C4-2B (cell line): ENCODE measurements around the gene CYBRD1.

ENCODE experiments used
- H3K27ac ChIP-seq: fragments of 450-650 bp; 2 replicates; pipeline ENCODE4 v1.5.1; 2017
- ZFX ChIP-seq: fragments of 450-650 bp; IDR thresholded peaks from 2 replicates; pipeline ENCODE4 v1.6.1; 2017
- TF ChIP-seq, protein P1 (sequence below): fragments of 450-650 bp; conservative IDR thresholded peaks from 2 replicates; pipeline ENCODE4 v1.5.1; 2017; ENCODE audit warnings: mild to moderate bottlenecking

The CYBRD1 gene

DNA sequence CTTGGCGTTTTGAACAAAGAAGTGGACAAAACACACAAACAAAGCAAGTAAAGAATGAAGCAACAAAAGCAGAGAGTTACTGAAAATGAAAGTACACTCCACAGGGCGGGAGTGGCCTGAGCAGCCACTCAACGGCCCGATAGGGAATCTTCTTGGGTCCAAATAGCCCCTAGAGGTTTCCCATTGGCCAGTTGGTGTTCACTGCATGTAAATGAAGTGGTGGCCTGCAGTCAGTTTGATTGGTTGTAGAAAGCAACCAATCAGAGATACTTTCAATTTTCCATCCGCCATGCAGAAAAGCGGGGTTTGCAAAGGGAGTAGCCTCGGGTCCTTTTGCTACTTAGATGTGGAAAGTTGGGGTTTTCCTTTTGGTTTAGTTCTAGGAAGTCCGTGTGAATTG lies 31.6 kb downstream of the CYBRD1 start:
- no peak for TF ChIP-seq ZFX
- TF ChIP-seq, protein P1, sequence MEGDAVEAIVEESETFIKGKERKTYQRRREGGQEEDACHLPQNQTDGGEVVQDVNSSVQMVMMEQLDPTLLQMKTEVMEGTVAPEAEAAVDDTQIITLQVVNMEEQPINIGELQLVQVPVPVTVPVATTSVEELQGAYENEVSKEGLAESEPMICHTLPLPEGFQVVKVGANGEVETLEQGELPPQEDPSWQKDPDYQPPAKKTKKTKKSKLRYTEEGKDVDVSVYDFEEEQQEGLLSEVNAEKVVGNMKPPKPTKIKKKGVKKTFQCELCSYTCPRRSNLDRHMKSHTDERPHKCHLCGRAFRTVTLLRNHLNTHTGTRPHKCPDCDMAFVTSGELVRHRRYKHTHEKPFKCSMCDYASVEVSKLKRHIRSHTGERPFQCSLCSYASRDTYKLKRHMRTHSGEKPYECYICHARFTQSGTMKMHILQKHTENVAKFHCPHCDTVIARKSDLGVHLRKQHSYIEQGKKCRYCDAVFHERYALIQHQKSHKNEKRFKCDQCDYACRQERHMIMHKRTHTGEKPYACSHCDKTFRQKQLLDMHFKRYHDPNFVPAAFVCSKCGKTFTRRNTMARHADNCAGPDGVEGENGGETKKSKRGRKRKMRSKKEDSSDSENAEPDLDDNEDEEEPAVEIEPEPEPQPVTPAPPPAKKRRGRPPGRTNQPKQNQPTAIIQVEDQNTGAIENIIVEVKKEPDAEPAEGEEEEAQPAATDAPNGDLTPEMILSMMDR: no peak
- H3K27ac ChIP-seq: no peak overlapping the region

DNA sequence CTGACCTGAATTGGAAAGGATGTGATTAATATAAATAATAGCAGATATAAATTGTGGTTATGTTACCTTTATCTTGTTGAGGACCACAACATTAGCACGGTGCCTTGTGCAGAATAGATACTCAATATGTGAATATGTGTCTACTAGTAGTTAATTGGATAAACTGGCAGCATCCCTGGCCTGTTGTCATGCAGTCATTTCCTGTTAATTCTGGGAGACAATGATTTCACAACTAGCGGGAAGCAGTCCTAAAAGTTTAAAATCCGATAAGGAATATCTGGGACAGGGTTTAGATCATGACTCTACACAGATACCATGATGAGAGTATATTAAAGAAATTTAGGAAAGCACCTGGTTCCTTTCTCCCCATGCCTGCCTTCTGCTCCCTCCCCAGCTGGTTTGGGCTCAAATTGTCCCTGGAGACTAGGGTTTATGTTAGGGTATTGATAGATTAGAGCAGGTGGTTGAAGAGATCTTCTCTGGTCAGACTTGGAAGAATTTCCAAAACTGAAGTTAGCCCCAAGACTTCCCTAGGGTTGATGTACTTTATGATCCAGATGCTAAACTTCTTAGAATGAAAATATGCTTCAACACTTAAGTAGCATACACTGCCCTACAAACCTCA lies 32.8 kb downstream of the CYBRD1 start:
- TF ChIP-seq, protein P1: no peak
- no peak for TF ChIP-seq ZFX
- H3K27ac ChIP-seq: no peak overlapping the region

DNA sequence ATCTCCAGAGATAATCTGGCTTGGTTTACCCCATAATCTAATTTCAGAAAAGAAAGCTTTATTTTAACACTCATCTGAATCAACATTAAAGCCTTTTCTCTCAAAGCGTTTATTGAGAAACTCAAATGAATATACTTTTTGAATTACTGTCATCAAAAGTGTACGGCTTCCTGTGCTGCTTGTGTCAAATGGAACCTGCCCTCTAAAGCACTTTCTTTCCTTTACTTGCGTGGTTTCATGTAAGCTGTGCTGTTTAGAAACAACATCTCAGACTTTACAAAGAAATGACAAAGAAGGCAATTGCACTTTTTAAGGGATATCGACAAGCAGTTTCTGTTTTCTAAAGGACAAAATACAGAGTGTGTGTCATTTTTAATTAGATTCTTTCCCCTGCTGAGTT lies 35.1 kb downstream of the CYBRD1 start:
- no peak overlapping the region for H3K27ac ChIP-seq
- TF ChIP-seq ZFX: no peak
- TF ChIP-seq, protein P1: no peak

DNA sequence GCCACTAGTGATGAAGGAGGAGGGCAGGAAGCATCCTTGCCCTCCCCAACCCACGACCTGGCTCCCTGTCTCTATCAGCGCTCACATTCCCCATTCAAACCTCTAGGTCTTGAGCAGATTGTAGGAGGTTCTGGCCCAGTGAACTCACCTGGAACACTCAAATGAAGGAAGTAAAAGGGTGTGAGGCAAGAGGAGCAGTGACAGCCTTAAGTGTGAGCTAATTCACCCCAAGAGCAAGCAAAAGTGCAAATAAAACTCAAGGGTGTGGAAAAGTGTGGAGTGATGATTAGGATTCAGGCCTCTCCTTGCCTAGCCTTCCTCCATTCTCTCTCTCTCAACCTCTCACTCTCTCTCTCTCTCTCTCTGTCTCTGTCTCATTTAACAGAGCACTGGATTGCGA lies 41.0 kb downstream of the CYBRD1 start:
- peak overlapping the region; percentile 98 for H3K27ac ChIP-seq
- TF ChIP-seq, protein P1: no peak
- no peak for TF ChIP-seq ZFX

DNA sequence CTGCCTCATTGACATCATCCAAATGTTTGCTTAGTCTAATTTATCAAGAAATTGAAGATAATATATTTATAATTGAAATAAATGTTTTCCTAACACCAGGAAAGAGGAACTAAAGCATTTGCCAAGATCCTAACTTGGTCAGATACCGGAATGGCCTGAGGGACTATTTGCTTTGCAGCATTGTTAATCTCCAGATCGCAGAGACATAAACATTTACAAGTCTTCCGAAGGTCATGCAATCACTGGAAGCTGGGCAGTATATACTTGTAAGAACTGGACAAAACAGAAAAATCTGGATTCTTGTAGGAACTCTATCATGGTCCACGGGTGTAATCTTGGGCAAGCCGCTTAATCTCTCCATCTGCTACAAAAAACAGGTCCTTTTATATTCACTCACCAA lies 42.2 kb downstream of the CYBRD1 start:
- no peak for TF ChIP-seq ZFX
- TF ChIP-seq, protein P1: no peak
- peak overlapping the region; percentile 98 for H3K27ac ChIP-seq

DNA sequence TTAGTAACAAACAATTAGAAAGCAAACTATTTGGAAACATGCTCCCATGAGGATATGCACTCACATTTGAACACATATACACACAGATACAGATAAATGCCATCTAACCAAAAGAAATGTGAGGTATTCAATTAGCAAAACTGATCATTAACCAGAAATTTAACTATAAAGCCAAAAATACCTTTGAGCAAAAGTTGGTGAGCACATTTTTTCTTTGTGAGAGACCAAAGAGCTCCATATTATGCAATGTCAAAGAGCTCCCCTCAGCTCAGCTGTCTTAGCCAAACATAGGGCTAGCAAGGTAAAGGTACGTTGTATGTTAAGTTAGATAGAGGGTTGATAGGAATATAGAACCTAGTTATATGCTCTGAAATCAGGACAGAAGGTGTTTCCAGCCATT lies 43.8 kb downstream of the CYBRD1 start:
- no peak for TF ChIP-seq ZFX
- TF ChIP-seq, protein P1: no peak
- no peak overlapping the region for H3K27ac ChIP-seq

DNA sequence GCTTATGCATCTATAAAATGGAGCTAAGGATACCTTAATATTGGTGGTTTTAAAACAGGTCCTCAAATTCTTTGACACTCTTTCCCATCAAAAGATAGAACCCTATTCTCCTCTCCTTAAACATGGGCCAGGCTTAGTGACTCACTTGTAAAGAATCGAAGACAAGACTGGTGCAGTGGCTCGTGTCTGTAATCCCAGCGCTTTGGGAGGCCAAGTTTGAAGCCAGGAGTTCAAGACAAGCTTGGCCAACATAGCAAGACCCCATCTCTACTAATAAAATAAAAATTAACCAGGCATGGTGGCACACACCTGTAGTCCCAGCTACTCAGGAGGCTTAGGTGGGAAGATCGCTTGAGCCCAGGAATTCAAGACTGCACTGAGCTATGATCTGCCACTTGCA lies 44.5 kb downstream of the CYBRD1 start:
- no peak overlapping the region for H3K27ac ChIP-seq
- TF ChIP-seq ZFX: no peak
- TF ChIP-seq, protein P1: no peak
